HuH-7.5 (cell line): ENCODE measurements around the gene PREPL.
"Not testable (repeated sequence)": the region's sequence is repeated elsewhere in the genome, so short reads cannot be mapped to it uniquely, and the experiment has no call there.

Experiments
- DNase-seq: peaks from one replicate; pipeline ENCODE4 v3.0.0; 2011; ENCODE audit warnings: low spot score

The PREPL gene

GRCh38 chr2:44348400-44348799, 12.9 kb downstream of the PREPL start:
- DNase-seq, result no peak

GRCh38 chr2:44347526-44347925, 13.8 kb downstream of the PREPL start:
- DNase-seq, result no peak

GRCh38 chr2:44342854-44343253, 18.4 kb downstream of the PREPL start:
- no peak for DNase-seq

DNA sequence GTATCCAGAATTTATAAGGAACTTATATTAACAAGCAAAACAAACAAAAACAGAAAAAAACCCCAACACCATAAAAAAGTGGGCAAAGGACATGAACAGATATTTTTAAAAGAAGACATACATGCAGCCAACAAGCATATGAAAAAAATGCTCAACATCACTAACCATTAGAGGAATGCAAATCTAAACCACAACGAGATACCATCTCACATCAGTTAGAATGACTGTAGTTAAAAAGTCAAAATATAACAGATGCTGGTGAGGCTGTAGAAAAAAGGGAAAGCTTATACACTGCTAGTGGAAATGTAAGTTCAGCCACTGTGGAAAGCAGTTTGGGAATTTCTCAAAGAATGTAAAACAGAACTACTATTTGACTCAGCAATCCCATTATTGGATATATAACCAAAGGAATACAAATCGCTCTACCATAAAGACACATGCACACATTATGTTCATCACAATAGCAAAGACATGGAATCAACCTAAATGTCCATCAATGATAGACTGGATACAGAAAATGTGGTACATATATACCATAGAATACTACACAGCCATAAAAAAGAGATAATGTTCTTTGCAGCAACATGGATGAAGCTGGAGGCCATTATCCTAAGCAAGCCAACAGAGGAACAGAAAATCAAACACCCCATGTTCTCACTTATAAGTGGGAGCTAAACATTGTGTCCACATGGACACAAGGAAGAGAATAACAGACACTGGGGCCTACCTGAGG, 25.3 kb downstream of the PREPL start:
- no peak for DNase-seq

DNA sequence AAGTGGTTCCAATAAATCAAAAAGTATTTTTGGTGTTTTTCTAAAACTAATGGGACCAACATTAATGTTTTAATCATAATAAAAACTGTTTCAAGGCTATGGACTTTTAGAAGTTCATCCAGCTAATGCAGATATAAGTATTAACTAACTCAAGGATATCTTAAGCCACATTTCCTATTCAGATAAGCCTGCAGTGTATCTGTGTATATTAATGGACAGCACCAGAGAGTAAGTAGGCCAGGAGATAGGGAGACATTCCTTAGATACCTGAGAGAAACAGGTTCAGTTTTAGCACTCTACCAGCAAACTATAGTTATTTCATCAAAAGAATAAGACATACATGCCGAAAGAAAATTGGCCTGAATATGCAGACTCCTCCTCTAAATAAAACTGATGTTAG, 27.3 kb downstream of the PREPL start:
- no peak for DNase-seq

- DNase-seq, result no peak
These were observed 30.5 kb downstream of the PREPL start for GRCh38 chr2:44330801-44331200.

DNA sequence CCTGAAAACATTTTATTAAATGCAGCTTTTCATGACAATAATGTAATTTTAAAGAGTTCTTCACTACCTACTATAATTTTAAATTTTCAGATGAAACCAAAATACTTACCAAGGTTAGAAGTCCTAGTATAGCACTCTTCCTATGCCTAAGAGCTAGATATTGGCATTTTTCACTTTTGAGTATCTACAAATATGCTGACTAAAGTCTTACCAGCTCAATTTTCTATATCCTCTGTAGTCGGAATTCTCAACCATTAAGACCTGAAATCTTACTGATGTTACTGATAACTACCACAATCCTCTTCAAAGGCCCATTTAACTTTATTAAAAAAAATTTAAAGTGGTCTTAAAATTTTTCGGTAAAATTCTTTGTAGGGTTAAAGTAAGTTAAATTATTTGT, 32.0 kb downstream of the PREPL start:
- no peak for DNase-seq

DNA sequence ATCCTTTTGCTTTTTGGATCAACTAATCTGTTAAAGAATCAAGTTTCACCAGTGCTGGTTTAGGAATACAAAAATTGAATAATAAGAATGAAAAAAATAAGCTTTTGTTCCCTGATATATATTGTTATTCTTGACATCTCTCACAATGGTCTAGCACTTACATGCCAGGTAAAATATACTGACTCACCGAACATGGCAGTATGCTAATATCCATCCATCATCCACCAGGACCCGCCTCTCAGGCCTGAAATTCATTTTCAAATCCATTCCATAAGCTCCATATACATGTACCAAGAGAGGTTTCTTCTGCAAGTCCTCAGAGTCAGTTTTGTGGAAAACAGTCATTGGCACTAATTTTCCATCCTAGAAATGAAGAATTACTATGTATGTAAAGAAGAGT, 32.5 kb downstream of the PREPL start:
- DNase-seq, result no peak

- no peak for DNase-seq
These were observed 34.6 kb downstream of the PREPL start for GRCh38 chr2:44326548-44327264.

- no peak for DNase-seq
These were observed 35.4 kb downstream of the PREPL start for GRCh38 chr2:44325897-44326296.

DNA sequence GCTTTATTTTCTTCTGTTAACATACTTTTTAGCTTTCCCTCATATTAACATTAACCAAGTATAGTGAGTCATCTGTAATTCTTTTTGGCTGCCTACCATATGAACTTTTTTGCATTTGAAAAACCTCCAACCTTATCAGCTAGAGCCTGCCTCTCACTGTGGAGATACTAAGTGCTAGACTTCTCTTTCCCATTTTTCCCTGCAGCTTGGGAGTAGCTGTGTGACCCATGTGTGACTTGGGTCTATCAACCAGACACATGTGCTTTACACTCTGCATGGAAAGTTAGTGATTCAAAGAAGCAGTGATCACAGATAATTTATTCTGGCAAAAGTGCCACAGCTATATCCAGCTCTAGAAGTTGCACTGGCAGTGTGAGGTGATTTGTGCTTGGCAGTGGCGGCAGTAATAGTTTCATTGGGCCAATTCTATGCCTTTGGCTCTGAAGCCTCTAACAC, 36.3 kb downstream of the PREPL start:
- no peak for DNase-seq

DNA sequence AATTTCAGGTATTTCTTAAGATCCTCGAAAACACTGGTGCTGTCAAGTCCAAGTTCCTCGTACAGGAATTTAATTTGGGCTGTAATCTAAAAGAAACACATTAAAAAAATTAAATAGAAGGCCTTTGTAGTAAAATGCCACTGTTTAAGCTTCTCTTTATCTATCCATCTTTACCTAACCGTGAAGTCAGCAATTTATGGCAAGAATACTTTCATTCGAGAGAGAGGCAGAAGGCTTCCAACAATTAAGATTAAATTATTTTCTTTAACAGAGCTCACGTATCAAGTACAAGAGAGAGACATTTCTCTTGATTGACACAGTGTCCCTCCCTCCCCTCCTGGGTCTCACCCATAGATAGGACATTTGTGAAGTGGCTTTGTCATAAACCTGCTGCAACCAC, 39.9 kb downstream of the PREPL start:
- no peak for DNase-seq

DNA sequence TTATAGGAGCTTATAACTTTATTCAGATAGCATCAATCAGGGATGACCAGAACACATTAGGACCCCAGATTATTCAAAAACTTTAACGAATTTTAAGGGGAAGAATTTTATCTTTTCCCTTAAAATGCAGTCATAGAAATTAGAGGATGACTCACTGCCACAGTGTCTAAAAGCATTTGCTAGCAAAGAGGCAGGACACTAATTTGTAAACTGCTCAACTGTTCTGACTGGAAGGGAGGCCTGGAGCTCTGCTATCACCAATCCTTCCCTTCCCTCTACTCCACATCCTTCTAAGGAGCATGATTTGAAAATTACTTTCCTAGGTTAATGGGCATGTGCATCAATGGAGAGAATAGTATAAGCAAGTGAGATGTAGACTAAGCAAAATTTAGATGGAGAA, 40.5 kb downstream of the PREPL start:
- no peak for DNase-seq

DNA sequence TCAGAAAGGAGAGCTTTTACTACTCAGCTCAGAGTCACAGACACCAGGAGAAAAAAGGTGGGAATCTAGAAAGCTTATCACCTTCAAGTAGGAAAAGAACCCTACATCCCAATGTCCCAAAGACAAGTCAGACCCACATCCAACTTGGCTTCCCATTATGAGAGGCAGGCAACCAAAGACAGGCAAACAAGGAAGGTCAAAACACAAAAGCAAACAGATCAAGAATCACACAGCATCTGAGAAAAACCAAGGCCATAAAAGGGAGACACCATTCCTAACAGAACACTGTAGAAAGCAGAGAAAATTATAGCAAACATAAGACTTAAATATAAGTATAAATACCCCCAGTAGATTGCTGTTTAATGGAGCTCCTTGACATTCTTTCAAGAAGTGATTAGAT, 45.3 kb downstream of the PREPL start:
- DNase-seq, result no peak

DNA sequence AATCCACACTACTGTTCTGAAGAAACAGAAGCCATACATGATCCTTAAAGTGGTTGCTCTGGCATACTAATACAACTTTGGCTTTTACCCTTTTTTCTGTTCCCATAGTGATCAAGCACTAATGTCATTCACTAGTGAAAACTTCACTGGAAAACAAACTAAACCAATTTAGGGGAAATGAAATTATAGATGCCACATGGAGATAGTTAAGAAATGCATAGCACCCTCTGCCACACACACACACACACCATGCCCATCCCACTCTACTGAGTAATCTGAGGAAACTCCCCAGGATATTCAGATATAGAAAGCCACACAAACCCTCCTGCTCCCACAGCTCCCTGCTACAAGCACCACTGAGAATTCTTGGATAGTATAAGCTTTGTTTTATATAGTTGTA, 46.9 kb downstream of the PREPL start:
- DNase-seq, result no peak

DNA sequence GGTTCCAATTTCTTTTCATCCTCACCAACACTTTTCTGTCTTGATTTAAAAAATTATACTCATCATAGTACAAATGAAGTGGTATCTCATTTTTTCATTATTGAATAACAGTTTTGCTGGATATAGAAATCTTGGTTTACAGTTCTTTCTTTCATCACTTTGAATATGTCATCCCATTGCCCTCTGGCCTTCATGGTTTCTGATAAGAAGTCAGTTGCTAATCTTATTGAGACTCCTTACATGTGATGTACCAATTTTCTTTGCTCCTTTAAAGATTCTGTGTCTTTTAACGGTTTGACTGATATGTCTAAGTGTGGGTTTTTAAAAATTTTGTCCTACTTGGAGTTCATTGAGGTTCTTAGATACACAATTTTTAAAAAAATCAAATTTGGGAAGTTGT, 51.0 kb downstream of the PREPL start:
- no peak for DNase-seq

DNA sequence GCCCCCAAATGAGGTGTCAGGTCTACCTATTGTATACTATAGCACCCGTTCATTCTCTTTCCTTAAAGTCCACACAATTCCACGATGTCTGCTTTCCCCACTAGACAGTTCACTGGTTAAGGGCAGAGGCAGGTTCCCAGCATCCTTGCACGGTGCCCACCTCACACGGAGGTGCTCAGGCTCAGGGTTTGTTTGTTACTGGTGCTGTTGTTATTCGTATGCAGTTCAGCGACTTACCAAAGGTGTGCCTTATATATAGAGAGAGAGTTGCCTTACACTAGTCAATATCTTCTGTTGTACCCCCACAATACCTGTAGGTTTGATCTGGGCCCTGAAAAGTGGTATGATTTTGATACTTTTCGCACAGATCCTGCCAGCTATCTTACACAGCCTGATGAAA, 55.4 kb downstream of the PREPL start:
- DNase-seq, result no peak

DNA sequence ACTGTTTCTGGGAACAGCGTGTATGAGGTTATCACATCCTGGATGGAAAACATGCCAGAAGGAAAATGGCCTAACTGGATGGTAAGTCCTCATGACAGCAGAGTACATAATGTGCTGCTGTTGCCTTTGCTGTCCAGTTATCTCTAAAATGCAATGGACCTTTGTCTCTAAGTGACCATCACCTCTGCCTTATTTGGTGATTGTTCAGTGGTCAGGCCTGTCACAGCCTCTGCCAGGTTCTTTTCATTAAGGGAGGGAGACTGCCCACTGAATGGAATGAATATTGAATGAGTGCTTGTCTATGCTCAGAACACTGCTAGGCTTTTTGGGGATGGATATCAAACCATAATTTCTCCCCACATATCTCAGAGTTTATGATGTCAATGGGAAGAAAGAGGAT, 57.0 kb downstream of the PREPL start:
- DNase-seq, result no peak

- DNase-seq, result not testable (repeated sequence)
These were observed 57.5 kb downstream of the PREPL start for GRCh38 chr2:44303766-44304165.

DNA sequence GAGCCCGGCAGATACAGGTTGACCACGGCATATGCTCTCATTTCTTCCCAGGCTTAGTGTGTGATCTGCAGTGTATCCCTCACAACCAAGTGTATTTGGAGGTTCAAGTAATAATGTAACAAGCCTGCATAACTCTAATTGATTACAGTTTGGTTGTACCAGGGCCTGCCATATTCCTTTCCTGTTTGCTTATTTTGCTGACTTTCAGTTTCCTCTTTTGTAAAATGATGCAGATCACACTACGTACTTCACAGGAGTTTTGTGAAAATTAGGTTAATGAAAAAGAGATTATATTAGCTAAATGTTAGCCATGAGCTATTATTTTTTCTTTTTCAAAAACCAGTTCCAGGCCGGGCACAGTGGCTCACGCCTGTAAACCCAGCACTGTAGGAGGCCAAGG, 60.2 kb downstream of the PREPL start:
- DNase-seq, result no peak

DNA sequence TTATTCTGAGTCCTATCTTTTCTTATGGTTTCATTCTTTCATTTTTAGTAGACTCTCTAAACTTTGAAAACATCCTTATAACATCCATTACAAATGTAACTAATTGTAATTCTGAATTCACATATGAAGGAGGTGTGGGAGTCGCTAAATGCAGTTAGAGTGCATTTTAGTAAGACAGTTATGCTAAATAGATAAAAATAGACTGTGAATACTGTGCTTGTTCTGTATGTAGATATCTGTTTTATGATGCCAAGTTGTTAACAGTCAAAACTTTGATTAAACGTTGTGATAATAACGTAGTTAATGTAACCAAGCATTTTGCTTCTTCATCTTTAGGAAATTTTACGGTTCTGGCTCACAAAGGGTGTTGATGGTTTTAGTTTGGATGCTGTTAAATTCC, 61.7 kb downstream of the PREPL start:
- DNase-seq, result no peak

- DNase-seq, result no peak
These were observed 63.9 kb downstream of the PREPL start for GRCh38 chr2:44297431-44297830.

- no peak for DNase-seq
These were observed 64.6 kb downstream of the PREPL start for GRCh38 chr2:44296653-44297052.
